ENCODE data around the gene MAP3K3.

The MAP3K3 gene

DNA sequence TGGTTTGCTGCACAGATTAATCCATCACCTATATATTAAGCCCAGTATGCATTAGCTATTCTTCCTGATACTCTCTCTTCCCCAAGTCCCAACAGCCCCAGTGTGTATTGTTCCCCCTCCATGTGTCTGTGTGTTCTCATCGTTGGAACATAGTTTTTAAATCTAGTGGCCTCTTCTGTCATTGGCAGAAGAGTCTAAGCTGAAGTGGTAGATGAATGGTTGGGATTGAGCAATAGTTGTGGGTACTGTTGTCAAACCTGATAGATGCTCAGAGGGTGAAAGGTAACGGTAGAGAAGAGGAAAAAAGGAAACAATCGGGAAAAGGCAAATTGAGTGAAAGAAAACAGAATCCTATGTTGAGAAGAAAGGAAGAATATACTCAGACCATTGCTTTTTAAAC is 29.9 kb downstream of the MAP3K3 start:
- TF ChIP-seq FOXK2 (IDR thresholded peaks at IDR 0.05) (no peak), NFRKB (IDR thresholded peaks at IDR 0.05) (no peak), SUZ12 (IDR thresholded peaks at IDR 0.05) (no peak), LEF1 (IDR thresholded peaks at IDR 0.05; ENCODE audit: borderline replicate concordance) (no peak)
- DNase-seq (ENCODE audit: extremely low spot score), result no peak
- ChIA-PET POLR2A (no interaction called here), CTCF (no interaction called here)

DNA sequence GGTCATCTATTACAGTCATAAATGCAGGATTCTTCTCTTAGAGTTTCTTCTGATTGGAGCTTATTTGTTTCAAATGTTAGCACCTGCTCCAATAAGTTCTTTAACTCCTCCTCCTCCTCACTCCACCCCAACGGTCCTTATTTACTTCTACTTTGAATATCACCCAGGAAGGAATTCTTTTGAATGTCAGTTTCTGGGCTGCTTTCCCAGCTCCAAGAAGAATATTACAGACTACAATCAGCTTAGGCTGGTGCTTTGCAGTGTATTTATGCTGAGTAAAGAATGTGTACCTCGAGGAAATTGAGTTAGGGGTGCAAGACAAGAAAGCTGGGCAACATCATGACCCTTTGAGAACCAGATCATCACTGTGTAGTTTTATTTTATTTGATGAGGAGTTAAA is 30.8 kb downstream of the MAP3K3 start:
- POLR2A ChIA-PET, result no interaction called here
- no peak for DNase-seq (ENCODE audit: extremely low spot score)
- CTCF ChIA-PET, result interaction anchor here (0.5 kb wide), 1 partner anchor 95 kb away, joined by 12 read pairs; no protein-coding TSS in a partner anchor
- TF ChIP-seq LEF1 (IDR thresholded peaks at IDR 0.05; ENCODE audit: borderline replicate concordance) (no peak), FOXK2 (IDR thresholded peaks at IDR 0.05) (no peak), FOXM1 (IDR thresholded peaks at IDR 0.05; ENCODE audit: borderline replicate concordance) (no peak), TARDBP (IDR thresholded peaks at IDR 0.05) (no peak), ELF4 (IDR thresholded peaks at IDR 0.05) (no peak), BHLHE40 (IDR thresholded peaks at IDR 0.05; ENCODE audit: borderline replicate concordance) (no peak), SP1 (IDR thresholded peaks at IDR 0.05) (no peak), ZNF384 (IDR thresholded peaks at IDR 0.05) (no peak), L3MBTL2 (conservative IDR thresholded peaks at IDR 0.05) (no peak), CTBP1 (IDR thresholded peaks at IDR 0.05; ENCODE audit: borderline replicate concordance) (no peak), FOXA1 (IDR thresholded peaks at IDR 0.05) (no peak)

DNA sequence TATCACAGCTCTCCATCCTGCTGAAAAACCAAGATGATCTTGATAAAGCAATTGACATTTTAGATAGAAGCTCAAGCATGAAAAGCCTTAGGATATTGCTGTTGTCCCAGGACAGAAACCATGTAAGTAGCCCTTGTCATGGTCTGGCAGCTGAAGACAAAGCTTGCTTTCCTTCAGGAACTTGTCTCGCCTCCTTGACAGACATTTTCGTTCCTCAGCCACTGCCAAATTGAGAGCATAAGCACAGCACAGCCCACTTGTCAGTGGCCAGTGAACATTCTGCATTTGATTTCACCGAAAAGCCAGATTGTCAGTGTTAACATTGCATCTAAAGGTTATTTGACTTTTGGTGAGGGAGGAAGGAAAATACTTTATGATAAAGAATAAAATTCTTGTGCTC is 35.6 kb downstream of the MAP3K3 start:
- TF ChIP-seq L3MBTL2 (conservative IDR thresholded peaks at IDR 0.05), result no peak
- TF ChIP-seq SP1 (IDR thresholded peaks at IDR 0.05), result no peak
- TF ChIP-seq ELF4 (IDR thresholded peaks at IDR 0.05), result no peak
- TF ChIP-seq, protein P1, sequence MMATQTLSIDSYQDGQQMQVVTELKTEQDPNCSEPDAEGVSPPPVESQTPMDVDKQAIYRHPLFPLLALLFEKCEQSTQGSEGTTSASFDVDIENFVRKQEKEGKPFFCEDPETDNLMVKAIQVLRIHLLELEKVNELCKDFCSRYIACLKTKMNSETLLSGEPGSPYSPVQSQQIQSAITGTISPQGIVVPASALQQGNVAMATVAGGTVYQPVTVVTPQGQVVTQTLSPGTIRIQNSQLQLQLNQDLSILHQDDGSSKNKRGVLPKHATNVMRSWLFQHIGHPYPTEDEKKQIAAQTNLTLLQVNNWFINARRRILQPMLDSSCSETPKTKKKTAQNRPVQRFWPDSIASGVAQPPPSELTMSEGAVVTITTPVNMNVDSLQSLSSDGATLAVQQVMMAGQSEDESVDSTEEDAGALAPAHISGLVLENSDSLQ (IDR thresholded peaks at IDR 0.05), result no peak
- no peak for TF ChIP-seq LEF1 (IDR thresholded peaks at IDR 0.05; ENCODE audit: borderline replicate concordance)
- TF ChIP-seq FOXK2 (IDR thresholded peaks at IDR 0.05), result no peak
- TF ChIP-seq ARNT (IDR thresholded peaks at IDR 0.05), result no peak
- no peak for TF ChIP-seq TARDBP (IDR thresholded peaks at IDR 0.05)
- no peak for TF ChIP-seq FOXA1 (IDR thresholded peaks at IDR 0.05)
- TF ChIP-seq CTBP1 (IDR thresholded peaks at IDR 0.05; ENCODE audit: borderline replicate concordance), result no peak
- TF ChIP-seq HDGF (IDR thresholded peaks at IDR 0.05; ENCODE audit: borderline replicate concordance), result no peak
- no peak for TF ChIP-seq BHLHE40 (IDR thresholded peaks at IDR 0.05; ENCODE audit: borderline replicate concordance)
- POLR2A ChIA-PET, result interaction anchor here (1.1 kb wide), 1 partner anchor 36 kb away, joined by 3 read pairs; the partner anchor contains the start of gene MAP3K3
- CTCF ChIA-PET, result no interaction called here
- DNase-seq (ENCODE audit: extremely low spot score), result no peak

DNA sequence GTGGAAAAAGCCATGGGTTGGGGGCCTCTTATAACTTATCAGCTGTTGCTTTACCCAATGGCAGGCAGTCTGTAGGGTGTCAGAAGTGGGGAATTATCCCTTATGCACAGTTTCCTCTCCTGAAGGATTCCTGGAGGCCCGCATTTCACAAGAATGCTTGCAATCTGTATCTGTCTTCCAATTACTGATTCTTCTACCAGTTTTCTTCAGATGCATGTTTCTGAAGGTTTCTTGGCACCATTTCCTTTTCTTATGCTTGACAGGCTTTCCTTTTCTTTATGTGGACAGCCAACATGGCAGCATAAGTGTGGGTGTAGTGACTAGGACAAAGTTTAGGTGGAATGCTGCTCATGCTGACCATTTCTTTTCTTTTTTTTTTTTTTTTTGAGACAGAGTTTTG is 36.1 kb downstream of the MAP3K3 start:
- DNase-seq (ENCODE audit: extremely low spot score), result no peak
- ChIA-PET CTCF (no interaction called here), POLR2A (no interaction called here)
- TF ChIP-seq CTBP1 (IDR thresholded peaks at IDR 0.05; ENCODE audit: borderline replicate concordance) (no peak), LEF1 (IDR thresholded peaks at IDR 0.05; ENCODE audit: borderline replicate concordance) (no peak), HDGF (IDR thresholded peaks at IDR 0.05; ENCODE audit: borderline replicate concordance) (no peak), BHLHE40 (IDR thresholded peaks at IDR 0.05; ENCODE audit: borderline replicate concordance) (no peak), ARNT (IDR thresholded peaks at IDR 0.05) (no peak), ZNF384 (IDR thresholded peaks at IDR 0.05) (no peak), ELF4 (IDR thresholded peaks at IDR 0.05) (no peak), SUZ12 (IDR thresholded peaks at IDR 0.05) (no peak), NFRKB (IDR thresholded peaks at IDR 0.05) (no peak)
- TF ChIP-seq, protein P1 (IDR thresholded peaks at IDR 0.05), result no peak

DNA sequence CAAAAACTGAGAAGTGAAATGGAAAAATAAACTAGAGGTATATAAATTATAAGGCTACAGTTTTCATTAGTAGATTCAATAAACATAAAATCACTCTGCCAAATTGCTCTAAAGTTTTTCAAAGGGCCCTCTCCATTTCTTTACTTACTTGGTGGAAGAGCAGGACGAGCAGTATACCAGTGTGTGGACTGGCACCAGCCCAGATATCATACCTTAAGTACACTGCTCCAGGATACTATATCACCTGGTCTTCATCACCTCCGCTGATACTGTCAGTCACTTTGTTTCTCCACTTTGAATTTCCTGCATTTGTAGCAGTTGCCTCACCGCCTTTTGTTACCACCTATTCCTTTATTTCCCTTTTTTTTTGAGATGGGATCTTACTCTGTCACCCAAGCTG is 37.6 kb downstream of the MAP3K3 start:
- no peak for TF ChIP-seq CTBP1 (IDR thresholded peaks at IDR 0.05; ENCODE audit: borderline replicate concordance)
- no peak for TF ChIP-seq LEF1 (IDR thresholded peaks at IDR 0.05; ENCODE audit: borderline replicate concordance)
- TF ChIP-seq HDGF (IDR thresholded peaks at IDR 0.05; ENCODE audit: borderline replicate concordance), result no peak
- no peak for TF ChIP-seq ELF4 (IDR thresholded peaks at IDR 0.05)
- TF ChIP-seq FOXK2 (IDR thresholded peaks at IDR 0.05), result no peak
- no peak for TF ChIP-seq FOXM1 (IDR thresholded peaks at IDR 0.05; ENCODE audit: borderline replicate concordance)
- TF ChIP-seq, protein P1 (IDR thresholded peaks at IDR 0.05), result no peak
- TF ChIP-seq L3MBTL2 (conservative IDR thresholded peaks at IDR 0.05), result no peak
- TF ChIP-seq SP1 (IDR thresholded peaks at IDR 0.05), result no peak
- no peak for TF ChIP-seq SUZ12 (IDR thresholded peaks at IDR 0.05)
- no peak for TF ChIP-seq BHLHE40 (IDR thresholded peaks at IDR 0.05; ENCODE audit: borderline replicate concordance)
- no peak for TF ChIP-seq FOXA1 (IDR thresholded peaks at IDR 0.05)
- no peak for TF ChIP-seq ZNF384 (IDR thresholded peaks at IDR 0.05)
- TF ChIP-seq TARDBP (IDR thresholded peaks at IDR 0.05), result no peak
- TF ChIP-seq NFRKB (IDR thresholded peaks at IDR 0.05), result no peak
- TF ChIP-seq ARNT (IDR thresholded peaks at IDR 0.05), result no peak
- CTCF ChIA-PET, result no interaction called here
- POLR2A ChIA-PET, result no interaction called here
- DNase-seq (ENCODE audit: extremely low spot score), result no peak

DNA sequence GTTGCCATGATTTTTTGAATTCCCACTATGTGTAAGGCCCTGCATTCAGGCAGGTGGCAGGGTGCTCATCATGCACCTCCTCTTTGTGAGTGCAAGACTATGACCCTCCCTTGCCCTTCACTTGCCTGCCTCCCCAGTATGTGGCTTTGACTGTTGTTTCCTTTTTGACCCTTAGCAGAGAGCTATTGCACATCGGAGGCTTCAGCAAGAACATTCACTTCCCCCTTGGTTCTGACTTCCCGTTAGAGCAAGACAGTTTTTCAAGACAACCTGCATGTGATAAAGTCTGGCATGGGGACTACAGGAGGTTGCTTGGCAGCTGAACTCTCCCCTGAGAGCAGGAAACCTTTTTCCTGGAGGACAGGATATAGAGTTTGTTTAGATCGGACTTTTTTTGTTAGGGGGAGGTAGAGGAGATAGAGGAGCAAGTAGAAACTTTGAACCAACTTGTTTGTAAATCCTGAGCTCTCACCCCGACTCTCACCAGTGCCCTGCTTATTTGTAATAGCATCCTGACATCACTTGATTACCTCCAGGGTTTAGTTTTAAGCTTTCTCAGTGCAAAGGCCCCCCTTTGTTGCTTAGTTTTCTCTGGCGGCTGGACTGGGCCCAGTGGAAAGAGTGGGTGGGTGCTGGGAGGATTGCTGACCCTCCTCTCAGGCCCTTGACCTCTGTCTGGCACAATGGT is 43.5 kb downstream of the MAP3K3 start:
- DNase-seq (ENCODE audit: extremely low spot score), result no peak
- CTCF ChIA-PET, result interaction anchor here (1.2 kb wide), 1 partner anchor 9 kb away, joined by 4 read pairs; no protein-coding TSS in a partner anchor
- TF ChIP-seq HDGF (IDR thresholded peaks at IDR 0.05; ENCODE audit: borderline replicate concordance) (no peak), L3MBTL2 (conservative IDR thresholded peaks at IDR 0.05) (no peak), BHLHE40 (IDR thresholded peaks at IDR 0.05; ENCODE audit: borderline replicate concordance) (no peak), FOXM1 (IDR thresholded peaks at IDR 0.05; ENCODE audit: borderline replicate concordance) (no peak), TARDBP (IDR thresholded peaks at IDR 0.05) (no peak), ZNF384 (IDR thresholded peaks at IDR 0.05) (no peak)
- TF ChIP-seq, protein P1 (IDR thresholded peaks at IDR 0.05), result no peak
- POLR2A ChIA-PET, result interaction anchor here (0.7 kb wide), 1 partner anchor 10 kb away, joined by 3 read pairs; no protein-coding TSS in a partner anchor

Measured in HEK293T (cell line).